CD4-positive, alpha-beta T cell (primary cell): ENCODE data around the gene RGS9. TPM values are rescaled to one million over a fixed set of nuclear protein-coding genes. Genes with fewer than 3 reads are reported as not detected.

Source experiments
- ATAC-seq: fragments of 200-7000 bp; cut with Tn5 transposase; one replicate; pipeline ENCODE4 v1.10.0; 2022; ENCODE audit warnings: mild to moderate bottlenecking; ENCODE audit not compliant: poor library complexity
- CTCF ChIA-PET: fragments of 350-600 bp; sonication (Branson Sonifier 250); formaldehyde crosslinking; loops from one replicate; lab custom pipeline; 2021; ENCODE audit warnings: antibody characterized with exemption, inconsistent platforms; lab: Charles Lee
- POLR2A ChIA-PET: fragments of 350-600 bp; sonication (Branson Sonifier 250); formaldehyde crosslinking; loops from one replicate; lab custom pipeline; 2021; ENCODE audit warnings: antibody characterized with exemption, inconsistent platforms; lab: Charles Lee
- DNase-seq, 14 experiments: peaks; one replicate each; pipeline ENCODE4 v3.0.0-alpha.2; 2013 to 2020; ENCODE audit warnings: mixed read lengths in 2 of 14
- H3K27ac ChIP-seq, 2 donors: one replicate each; pipeline versions ENCODE4 v1.5.1 to v1.7.0; 2013; ENCODE audit warnings: low read length in 2 of 2, low read depth in 1 of 2, mild to moderate bottlenecking in 1 of 2
- H3K27me3 ChIP-seq, 2 experiments: 1 replicate in 1 of 2; 2 replicates in 1 of 2; pipeline versions ENCODE4 v1.6.1 to v1.7.0; 2013; ENCODE audit warnings: low read length in 2 of 2, control low read depth in 1 of 2, mild to moderate bottlenecking in 1 of 2, moderate library complexity in 1 of 2; ENCODE audit not compliant: insufficient read depth in 2 of 2, control insufficient read depth in 1 of 2
- H3K36me3 ChIP-seq: one replicate; pipeline ENCODE4 v1.6.1; 2013; ENCODE audit warnings: low read length, control low read depth; ENCODE audit not compliant: insufficient read depth
- H3K4me1 ChIP-seq: one replicate; pipeline ENCODE4 v1.6.1; 2013; ENCODE audit warnings: low read length, control low read depth; ENCODE audit not compliant: insufficient read depth
- H3K4me3 ChIP-seq: one replicate; pipeline ENCODE4 v1.5.1; 2013; ENCODE audit warnings: mild to moderate bottlenecking, low read length, moderate library complexity
- H3K9me3 ChIP-seq, 2 experiments: 1 replicate in 1 of 2; 2 replicates in 1 of 2; pipeline versions ENCODE4 v1.6.1 to v1.7.0; 2013; ENCODE audit warnings: low read length in 2 of 2, mild to moderate bottlenecking in 2 of 2, control low read depth in 1 of 2, moderate library complexity in 1 of 2; ENCODE audit not compliant: control insufficient read depth in 1 of 2, insufficient read depth in 1 of 2
- H3K27ac Mint-ChIP-seq: one replicate; pipeline ENCODE4 v1.8.0; 2020; ENCODE audit warnings: mixed read lengths
- H3K27me3 Mint-ChIP-seq: one replicate; pipeline ENCODE4 v1.8.0; 2021; ENCODE audit warnings: mixed read lengths
- H3K36me3 Mint-ChIP-seq: one replicate; pipeline ENCODE4 v1.8.0; 2021; ENCODE audit warnings: low read depth, mixed read lengths
- H3K4me1 Mint-ChIP-seq: one replicate; pipeline ENCODE4 v1.8.0; 2021; ENCODE audit warnings: low read depth, mixed read lengths
- H3K4me3 Mint-ChIP-seq: one replicate; pipeline ENCODE4 v1.8.0; 2020; ENCODE audit warnings: mild to moderate bottlenecking, mixed read lengths
- H3K9me3 Mint-ChIP-seq: one replicate; pipeline ENCODE4 v1.8.0; 2020; ENCODE audit warnings: mixed read lengths
- CTCF ChIP-seq: fragments of 200-600 bp; IDR thresholded peaks from one replicate; pipeline ENCODE4 v1.8.0; 2022; ENCODE audit warnings: antibody characterized with exemption, mild to moderate bottlenecking
- intact Hi-C, 2 experiments: fragments of 100-400 bp; cut with DNase I in 1 of 2; cut with micrococcal nuclease in 1 of 2; formaldehyde crosslinking; loops; one replicate each; pipeline versions ENCODE4 v1.15.1 to v1.9.0; 2023 to 2025; cut with DNase I, micrococcal nuclease
- total RNA-seq, 174 experiments: library from RNA in 2 of 174; stranded (reverse) in 2 of 174; gene quantifications; one replicate each; pipeline ENCODE4 v1.2.3 and lab custom pipeline; 2021 to 2026

The RGS9 gene
- total RNA-seq, 2 experiments from 2014 or later, result 0.60 to 0.73 TPM

DNA sequence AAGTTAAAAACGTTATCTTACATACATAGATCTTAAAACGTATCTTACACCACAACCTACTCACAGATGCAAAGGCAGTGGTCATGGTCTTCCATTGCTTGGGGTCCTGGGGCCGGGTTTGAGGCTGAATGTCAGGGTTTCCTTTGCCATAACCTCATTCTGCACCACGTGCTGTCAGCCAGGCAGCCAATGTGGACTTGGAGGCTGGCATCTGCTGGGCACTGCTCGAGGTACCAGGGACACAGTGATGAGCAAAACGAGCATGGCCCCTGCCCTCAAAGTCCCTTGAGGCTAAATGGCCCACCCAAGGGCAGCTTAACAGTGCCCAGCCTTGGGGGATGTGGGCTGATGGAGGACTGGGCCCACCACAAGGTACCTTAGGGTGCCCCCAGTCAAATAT lies 35.8 kb upstream of the RGS9 start:
- H3K27ac Mint-ChIP-seq, result peak overlapping the region; percentile 89
- H3K4me3 Mint-ChIP-seq, result peak overlapping the region; percentile 88
- peaks cover 19% of the 10 kb centered on the region for H3K4me1 ChIP-seq
- no peak overlapping the region for H3K27ac ChIP-seq
- ChIA-PET POLR2A (interaction anchor here (0.6 to 2.3 kb wide), 5 partner anchors 21 to 249 kb away, joined by 4 to 16 read pairs (median 5); partner anchors contain the start of gene RGS9), CTCF (interaction anchor here (0.5 to 2.1 kb wide), 12 partner anchors 22 to 182 kb away, joined by 3 to 21 read pairs (median 9); partner anchors contain the start of genes GNA13, LRRC37A3 and RGS9)
- H3K36me3 Mint-ChIP-seq, result no peaks in the 10 kb centered on the region
- intact Hi-C loops, result loop anchor here (2.0 to 5.0 kb wide), 6 partner anchors 35 to 179 kb away; partner anchors contain the start of genes GNA13 (in 1 of the 2) and RGS9 (in 1 of the 2)
- H3K4me1 Mint-ChIP-seq, result peaks cover 19% of the 10 kb centered on the region
- no peak for TF ChIP-seq CTCF
- H3K36me3 ChIP-seq, result no peaks in the 10 kb centered on the region
- H3K27me3 Mint-ChIP-seq, result no peaks in the 10 kb centered on the region
- H3K27me3 ChIP-seq, result no peaks in the 10 kb centered on the region
- no peaks in the 10 kb centered on the region for H3K9me3 ChIP-seq
- no peak for ATAC-seq
- H3K9me3 Mint-ChIP-seq, result no peaks in the 10 kb centered on the region
- DNase-seq, result peak in 1 of 14 experiments; percentile 20
- H3K4me3 ChIP-seq, result no peak overlapping the region

DNA sequence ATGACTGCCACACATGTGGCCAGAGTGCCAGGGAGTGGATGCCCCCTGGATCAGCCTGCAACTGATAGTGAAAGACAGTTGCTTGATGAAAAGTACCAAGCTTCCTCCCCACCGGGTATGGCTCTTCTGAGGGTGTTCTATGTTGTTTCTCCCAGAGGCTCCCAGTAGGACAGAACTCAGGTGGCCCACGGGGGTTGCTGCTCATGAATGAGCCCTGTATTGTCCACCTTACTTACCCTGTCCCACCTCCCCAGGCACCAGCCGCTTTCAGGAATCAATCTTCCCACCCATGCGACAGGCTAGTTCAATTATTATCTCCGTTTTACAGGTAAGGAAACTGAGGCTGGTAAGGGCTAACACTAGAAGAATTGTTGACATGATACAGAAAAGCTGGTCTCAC lies 34.9 kb upstream of the RGS9 start:
- TF ChIP-seq CTCF, result no peak
- H3K4me3 Mint-ChIP-seq, result peak overlapping the region; percentile 15
- Histone ChIP-seq H3K9me3 (no peaks in the 10 kb centered on the region), H3K27me3 (no peaks in the 10 kb centered on the region), H3K27ac (no peak overlapping the region), H3K4me3 (no peak overlapping the region), H3K4me1 (peaks cover 19% of the 10 kb centered on the region), H3K36me3 (no peaks in the 10 kb centered on the region)
- H3K27me3 Mint-ChIP-seq, result no peaks in the 10 kb centered on the region
- ChIA-PET CTCF (interaction anchor here (1.0 kb wide), 1 partner anchor 138 kb away, joined by 3 read pairs; no protein-coding TSS in a partner anchor), POLR2A (interaction anchor here (1.4 kb wide), 1 partner anchor 117 kb away, joined by 4 read pairs; no protein-coding TSS in a partner anchor)
- H3K36me3 Mint-ChIP-seq, result no peaks in the 10 kb centered on the region
- intact Hi-C loops, result loop anchor here in 1 of 2 experiments (5.0 kb wide), 1 partner anchor 115 kb away; no protein-coding TSS in a partner anchor
- no peak for ATAC-seq
- H3K4me1 Mint-ChIP-seq, result peaks cover 17% of the 10 kb centered on the region
- no peak for DNase-seq
- no peak overlapping the region for H3K27ac Mint-ChIP-seq
- no peaks in the 10 kb centered on the region for H3K9me3 Mint-ChIP-seq

- no peak overlapping the region for H3K4me3 Mint-ChIP-seq
These were observed 34.4 kb upstream of the RGS9 start for GRCh38 chr17:65102788-65103187.

More at GRCh38 chr17:65102788-65103187, 34.4 kb upstream of the RGS9 start:
- Histone ChIP-seq H3K9me3 (no peaks in the 10 kb centered on the region), H3K4me1 (peaks cover 19% of the 10 kb centered on the region), H3K4me3 (no peak overlapping the region), H3K27me3 (no peaks in the 10 kb centered on the region), H3K27ac (no peak overlapping the region), H3K36me3 (no peaks in the 10 kb centered on the region)
- H3K4me1 Mint-ChIP-seq, result peaks cover 17% of the 10 kb centered on the region
- no peaks in the 10 kb centered on the region for H3K36me3 Mint-ChIP-seq
- no peaks in the 10 kb centered on the region for H3K9me3 Mint-ChIP-seq
- POLR2A ChIA-PET, result no interaction called here
- intact Hi-C loops, result loop anchor here in 1 of 2 experiments (5.0 kb wide), 1 partner anchor 115 kb away; no protein-coding TSS in a partner anchor
- DNase-seq (no peak), ATAC-seq (no peak)
- no peak for TF ChIP-seq CTCF
- peaks cover 2% of the 10 kb centered on the region for H3K27me3 Mint-ChIP-seq
- CTCF ChIA-PET, result interaction anchor here (1.0 kb wide), 1 partner anchor 139 kb away, joined by 3 read pairs; no protein-coding TSS in a partner anchor
- no peak overlapping the region for H3K27ac Mint-ChIP-seq
